Adipose tissue (tissue), 3 donors: ENCODE measurements around the gene VPS45. TPM values are rescaled to one million over a fixed set of nuclear protein-coding genes. Genes with fewer than 3 reads are reported as not detected.

Source experiments
- H3K27ac ChIP-seq: one replicate; pipeline ENCODE4 v1.5.1; 2013; ENCODE audit warnings: low read depth, low read length
- WGBS, 3 donors: extraction: QIAGEN DNeasy Blood & Tissue Kit; methylation state at CpG; one replicate each; pipeline ENCODE4 v1.1.7; 2013; 5-methylcytosine and 5-hydroxymethylcytosine counted together
- polyA plus RNA-seq, 3 donors: library from polyadenylated mRNA; stranded (reverse); fragments of 200-250 nt; gene quantifications; one replicate each; pipeline ENCODE4 v1.2.3, GENCODE V29; 2013
- donor health status: healthy with polysubstance abuse.
- donor health status: Bipolar disorder and iron deficiency.
- donor health status: healthy.

The VPS45 gene
- polyA plus RNA-seq, 3 donors, result 9.6 to 22.4 (median 21.3) TPM

DNA sequence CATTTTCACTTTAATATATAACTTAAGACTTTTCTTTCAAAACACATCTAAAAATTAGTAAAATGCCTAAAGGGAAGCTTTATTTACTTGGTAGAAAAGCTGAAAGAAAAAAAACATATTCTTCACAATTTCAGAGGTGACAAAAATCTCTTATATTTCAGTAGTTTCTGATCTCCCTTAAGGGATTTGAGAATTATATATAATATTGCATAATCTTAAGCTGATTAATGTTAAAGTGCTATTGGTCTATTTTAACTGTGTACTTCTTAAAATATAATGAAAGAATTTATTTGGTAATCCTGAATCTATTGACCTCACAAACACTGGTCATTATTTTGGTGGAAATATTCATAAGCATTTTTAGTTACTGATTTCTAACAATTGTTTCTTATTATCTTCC is 1.2 kb upstream of the VPS45 start:
- no peak overlapping the region for H3K27ac ChIP-seq

DNA sequence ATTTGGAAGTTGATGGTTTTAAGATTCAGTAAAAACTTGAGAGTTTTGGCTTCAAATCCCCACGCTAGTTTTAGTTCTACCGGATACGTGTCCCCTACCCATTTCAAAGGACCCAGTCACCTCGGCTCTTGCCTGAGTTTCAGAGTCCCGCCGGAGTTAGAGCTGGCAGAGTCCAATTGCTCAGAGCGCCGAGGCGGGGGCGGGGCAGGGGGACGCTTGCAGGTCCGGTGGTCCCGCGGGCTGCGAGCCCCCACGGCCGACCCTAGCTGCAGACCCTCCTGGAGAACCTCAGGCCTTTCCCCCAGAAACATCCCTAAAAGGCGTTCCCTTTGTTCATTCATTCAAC is 765 bp upstream of the VPS45 start:
- peak overlapping the region; percentile 45 for H3K27ac ChIP-seq
- 0 to 1% (median 0%) methylated on average over 18 of the region's 18 CpGs for WGBS, 3 donors

DNA sequence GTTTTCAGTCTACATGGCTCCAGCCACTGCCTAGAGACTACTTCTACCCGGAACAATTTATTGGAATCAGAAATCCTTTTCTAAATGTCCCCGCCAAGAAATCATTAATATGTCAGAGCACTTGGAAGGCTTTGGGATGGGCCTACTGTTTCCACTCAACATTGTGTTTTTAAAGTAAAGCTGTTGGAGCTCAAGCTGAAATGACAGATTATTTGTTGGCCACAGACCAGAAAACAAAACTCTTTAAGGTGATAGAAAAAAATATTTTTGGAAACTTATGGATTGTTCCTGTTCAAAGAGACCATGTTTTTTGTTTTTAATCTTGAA is 496 bp downstream of the VPS45 start:
- no peak overlapping the region for H3K27ac ChIP-seq
- 0 to 16% (median 7%) methylated on average over 2 of the region's 2 CpGs for WGBS, 3 donors

DNA sequence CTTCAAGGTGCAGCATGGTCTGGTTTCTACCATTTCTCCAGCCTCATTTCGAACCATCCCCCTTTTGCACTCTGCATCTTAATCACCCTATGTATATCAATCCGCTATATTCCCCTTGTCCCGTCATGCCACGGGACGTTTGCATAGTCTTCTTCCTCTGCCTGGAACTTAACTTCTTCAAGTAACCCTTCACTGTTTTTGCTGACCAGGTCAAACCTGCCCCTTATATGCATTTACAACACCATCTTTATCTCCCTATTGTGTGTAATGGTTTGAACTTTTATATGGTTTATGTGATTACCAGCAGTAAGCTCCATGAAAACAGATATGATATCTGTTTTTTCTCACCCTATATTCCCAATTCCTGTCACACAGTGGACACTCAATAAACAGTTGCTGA is 2.3 kb downstream of the VPS45 start:
- no peak overlapping the region for H3K27ac ChIP-seq
- WGBS, 3 donors, result 90 to 94% (median 93%) methylated on average over 5 of the region's 5 CpGs

DNA sequence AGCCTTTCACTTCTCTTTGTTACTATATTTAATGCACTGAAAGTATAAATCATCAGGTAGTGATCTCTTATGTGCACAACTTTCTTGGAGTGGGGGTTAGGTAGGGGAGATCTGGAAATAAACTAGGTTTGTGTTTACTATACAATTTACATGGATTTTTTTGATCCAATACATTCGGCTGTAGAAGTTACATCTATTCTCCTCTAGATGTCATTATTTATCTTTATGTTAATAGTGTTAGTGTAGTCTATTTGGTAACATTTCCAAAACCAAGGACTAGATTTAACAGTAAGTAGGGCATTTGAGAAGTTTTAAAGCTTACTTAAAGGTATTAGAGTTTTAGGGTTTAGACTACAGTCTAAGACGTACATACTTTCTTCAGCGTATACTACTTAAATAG is 5.4 kb downstream of the VPS45 start:
- WGBS, 3 donors, result 62 to 79% (median 62%) methylated on average over 3 of the region's 3 CpGs
- H3K27ac ChIP-seq, result no peak overlapping the region

DNA sequence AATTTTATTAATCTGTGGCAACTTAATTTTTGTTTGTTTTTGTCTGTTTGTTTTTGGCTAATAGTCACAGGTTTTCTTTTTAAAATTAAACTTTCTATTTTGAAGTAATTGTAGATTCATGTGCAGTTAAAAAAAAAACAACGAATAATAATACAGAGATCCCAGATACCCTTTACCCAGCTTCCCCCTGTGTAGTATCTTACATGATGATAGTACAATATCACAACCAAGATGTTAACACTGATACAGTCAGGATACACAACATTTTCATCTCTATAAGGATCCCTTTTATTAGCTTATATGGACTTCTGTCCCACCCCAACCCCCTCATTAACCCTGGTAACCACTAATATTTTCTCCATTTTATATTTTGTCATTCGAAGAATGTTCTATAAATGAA is 5.9 kb downstream of the VPS45 start:
- 87 to 93% (median 89%) methylated on average over 2 of the region's 2 CpGs for WGBS, 3 donors
- no peak overlapping the region for H3K27ac ChIP-seq

DNA sequence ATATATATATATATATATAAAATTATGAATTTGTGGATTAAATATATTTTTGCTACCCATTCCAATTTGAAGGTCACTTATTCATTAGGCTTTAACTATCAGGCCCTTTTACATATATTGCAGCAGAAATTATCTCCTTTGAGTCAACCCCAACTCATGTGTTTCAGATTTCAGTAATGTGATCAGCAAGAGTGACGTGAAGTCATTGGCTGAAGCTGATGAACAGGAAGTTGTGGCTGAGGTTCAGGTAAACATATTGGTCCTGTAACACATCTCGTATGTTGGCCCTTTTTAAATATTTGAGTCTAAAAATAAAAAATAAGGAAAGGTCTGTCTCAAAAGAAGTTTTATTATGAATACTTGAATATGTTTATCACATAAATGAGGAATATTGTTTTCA is 8.5 kb downstream of the VPS45 start:
- H3K27ac ChIP-seq, result no peak overlapping the region
- 81 to 89% (median 86%) methylated on average over 2 of the region's 2 CpGs for WGBS, 3 donors

DNA sequence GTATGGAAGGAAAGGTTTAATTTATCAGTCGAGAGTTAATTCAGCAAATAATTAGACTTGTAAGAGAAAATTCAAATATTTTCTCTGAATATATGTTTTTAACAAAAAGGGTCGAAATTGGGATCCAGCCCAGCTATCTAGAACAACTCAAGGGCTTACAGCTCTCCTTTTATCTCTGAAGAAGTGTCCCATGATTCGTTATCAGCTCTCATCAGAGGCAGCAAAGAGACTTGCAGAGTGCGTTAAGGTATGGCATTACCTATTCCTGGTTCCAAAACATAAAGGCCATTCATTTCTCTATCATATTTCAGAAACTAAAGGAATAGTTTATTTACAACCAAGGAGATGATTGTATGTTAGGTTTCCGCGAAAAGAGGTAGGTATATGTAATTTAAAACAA is 9.4 kb downstream of the VPS45 start:
- no peak overlapping the region for H3K27ac ChIP-seq
- 89 to 94% (median 93%) methylated on average over 6 of the region's 6 CpGs for WGBS, 3 donors

DNA sequence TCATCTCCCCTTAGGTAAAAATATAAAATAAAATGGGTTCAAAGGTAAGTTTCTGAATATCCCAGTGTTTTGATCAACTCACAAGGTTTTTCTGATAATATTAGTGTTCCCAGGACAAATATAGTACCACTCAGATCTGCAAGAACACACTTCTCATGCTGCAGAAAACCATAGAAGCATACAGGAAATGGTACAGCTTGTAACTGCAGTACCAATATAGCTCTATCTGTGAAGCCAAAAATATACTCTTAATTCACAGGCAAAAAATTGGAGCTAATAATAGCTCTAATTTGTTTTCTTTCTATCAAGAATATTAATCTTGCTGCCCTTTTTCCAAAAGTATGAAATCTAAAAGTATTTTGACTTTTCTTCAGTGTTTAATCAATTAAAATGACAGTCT is 13.2 kb downstream of the VPS45 start:
- no peak overlapping the region for H3K27ac ChIP-seq

DNA sequence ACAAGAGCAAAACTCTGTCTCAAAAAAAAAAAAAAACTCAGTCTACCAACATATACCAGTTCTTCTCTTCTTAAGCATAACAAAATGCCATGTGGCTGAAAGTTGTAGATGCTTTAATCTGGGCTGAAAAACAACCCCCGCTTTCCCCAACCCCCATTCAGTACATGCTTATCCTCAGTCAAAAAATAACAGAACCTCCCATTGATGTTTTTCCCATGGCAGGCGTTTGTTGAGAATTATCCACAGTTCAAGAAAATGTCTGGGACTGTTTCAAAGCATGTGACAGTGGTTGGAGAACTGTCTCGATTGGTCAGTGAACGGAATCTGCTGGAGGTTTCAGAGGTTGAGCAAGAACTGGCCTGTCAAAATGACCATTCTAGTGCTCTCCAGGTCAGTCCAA is 14.9 kb downstream of the VPS45 start:
- no peak overlapping the region for H3K27ac ChIP-seq

DNA sequence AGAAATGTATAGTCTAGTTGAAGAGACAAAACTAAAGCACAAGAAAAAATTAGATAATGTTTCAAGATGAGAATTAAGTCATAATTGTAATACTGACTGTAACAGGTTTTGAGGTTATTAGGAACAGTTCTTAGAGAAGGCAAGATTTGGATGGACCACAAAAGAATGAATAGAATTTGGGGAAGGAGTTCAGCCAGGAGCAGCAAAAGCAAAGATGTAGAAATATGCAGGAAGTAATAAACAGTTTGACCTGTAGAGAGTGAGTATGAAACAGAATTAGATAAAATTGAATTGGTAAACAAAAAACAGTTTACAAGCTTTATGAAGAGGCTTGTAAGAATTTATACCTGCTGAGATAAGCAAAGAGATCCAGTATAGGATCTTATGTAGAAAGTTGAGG is 16.3 kb downstream of the VPS45 start:
- no peak overlapping the region for H3K27ac ChIP-seq

More for the DNA sequence above, 14.9 kb downstream of the VPS45 start:
- 86 to 92% (median 88%) methylated on average over 4 of the region's 4 CpGs for WGBS, 3 donors

DNA sequence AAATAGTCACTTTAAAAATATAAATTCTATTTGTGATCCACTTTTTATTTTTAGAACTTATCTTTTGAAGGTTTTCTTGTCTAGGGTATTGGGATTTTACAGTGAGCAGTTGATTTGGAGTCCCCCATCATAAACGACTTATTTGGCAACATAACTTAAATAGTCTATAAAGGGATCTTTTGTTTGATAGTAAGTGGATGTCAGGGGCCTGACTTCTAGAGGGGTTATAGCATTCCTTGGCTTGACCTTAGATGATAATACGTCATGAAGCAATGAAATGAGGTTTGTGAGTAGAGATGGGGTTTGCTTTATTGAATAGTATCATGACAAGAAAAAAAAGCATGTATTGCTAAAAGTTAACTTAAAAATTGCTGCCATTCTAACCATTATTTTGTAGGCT is 17.8 kb downstream of the VPS45 start:
- 54 to 76% (median 63%) methylated on average over 2 of the region's 2 CpGs for WGBS, 3 donors
- no peak overlapping the region for H3K27ac ChIP-seq

DNA sequence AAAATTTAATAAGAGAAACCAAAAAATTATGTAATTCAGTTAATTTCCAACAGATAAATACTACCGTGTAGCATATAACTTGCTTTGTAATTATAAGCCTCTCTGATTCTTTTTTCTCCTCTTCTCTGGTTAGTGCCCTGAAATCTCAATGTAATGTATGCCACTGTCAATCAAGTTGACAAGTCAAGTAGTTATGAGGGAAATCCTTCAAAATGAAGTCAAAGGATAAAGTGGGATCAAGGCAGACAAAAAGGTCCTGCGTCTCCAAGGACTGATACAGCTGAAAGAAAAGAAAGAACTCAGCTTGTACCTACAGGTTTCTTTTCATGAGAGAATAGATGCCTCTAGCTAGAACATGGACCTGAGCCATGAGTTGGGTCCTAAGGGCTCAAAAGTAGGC is 19.8 kb downstream of the VPS45 start:
- 81 to 87% (median 87%) methylated on average over 2 of the region's 2 CpGs for WGBS, 3 donors
- no peak overlapping the region for H3K27ac ChIP-seq

DNA sequence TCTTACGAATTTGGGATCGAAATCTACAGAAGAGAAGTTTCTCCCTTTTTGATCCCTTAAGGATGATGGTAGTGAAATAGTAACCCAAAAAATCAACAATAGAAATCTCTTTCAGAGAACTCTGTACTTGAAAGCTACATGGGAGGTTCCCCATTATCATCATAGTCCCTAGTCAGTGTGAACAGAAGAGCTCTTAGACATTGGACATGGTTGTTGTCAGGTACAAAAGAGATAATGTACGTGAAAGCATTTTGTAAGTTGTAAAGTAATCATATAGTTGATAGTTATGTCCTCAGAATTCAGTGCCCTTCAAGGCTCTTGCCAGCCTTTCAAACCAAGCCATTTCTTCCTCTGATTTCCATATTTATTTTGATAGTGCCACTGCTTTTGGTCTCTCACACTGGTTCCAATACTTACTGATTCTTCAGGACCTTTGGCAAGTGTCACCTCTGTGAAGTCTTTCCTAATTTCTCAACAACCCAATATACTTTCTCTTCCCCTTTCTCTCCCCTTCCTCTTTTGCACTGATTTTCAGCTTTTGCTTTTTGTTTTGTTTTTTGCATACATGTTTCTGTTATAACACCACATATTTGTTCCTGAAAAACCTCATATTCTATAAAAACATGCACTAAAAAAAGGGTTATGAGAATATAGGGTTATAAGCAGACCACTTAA is 22.4 kb downstream of the VPS45 start:
- no peak overlapping the region for H3K27ac ChIP-seq
- 92 to 96% (median 93%) methylated on average over 3 of the region's 3 CpGs for WGBS, 3 donors

DNA sequence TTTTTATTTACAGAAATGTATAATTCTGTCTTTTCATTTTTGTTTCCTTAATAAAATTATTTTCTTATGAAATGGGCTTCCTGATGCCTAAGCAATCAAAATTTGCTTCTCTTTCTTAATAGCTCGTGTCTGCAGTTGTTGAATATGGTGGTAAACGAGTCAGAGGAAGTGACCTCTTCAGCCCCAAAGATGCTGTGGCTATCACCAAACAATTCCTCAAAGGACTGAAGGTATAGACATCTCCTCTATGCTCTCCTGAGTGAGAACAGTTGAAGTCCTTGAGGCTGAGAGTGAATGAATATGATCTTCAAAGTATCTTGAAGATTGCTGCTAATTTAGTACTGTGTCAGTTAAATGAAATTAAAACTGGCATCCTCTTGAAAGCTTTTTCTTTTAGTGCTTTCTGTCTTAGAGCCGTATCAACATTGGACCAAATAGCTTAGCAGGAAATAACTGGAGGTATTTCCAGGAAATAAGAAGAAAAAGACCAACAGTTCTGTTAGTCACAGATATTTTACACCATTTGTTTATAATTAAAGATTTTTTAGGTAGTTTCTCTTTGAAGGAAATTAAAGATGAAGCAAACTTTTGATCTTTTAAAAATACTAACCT is 24.7 kb downstream of the VPS45 start:
- H3K27ac ChIP-seq, result no peak overlapping the region
- WGBS, 3 donors, result 60 to 87% (median 61%) methylated on average over 3 of the region's 3 CpGs

DNA sequence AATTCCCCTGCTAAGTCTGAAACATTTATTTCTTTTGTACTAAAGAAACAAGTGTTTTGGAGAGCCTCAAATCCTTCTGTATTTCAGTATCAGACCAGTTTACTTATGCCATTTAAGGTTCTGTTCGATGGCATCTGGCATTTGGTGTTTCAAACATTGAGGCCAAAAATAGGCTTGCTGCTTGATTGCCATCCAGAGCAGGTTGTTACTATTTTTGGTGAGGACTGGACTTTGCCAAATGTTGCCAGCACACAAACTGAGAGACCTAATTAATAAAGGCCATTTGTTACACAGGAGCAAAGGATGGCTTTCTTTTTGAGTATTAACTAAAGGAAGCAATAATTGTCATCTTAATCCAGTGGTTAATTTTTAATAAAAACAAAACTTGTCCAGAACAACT is 26.2 kb downstream of the VPS45 start:
- H3K27ac ChIP-seq, result no peak overlapping the region
- WGBS, 3 donors, result 31 to 90% (median 89%) methylated on average over 1 of the region's 1 CpG

DNA sequence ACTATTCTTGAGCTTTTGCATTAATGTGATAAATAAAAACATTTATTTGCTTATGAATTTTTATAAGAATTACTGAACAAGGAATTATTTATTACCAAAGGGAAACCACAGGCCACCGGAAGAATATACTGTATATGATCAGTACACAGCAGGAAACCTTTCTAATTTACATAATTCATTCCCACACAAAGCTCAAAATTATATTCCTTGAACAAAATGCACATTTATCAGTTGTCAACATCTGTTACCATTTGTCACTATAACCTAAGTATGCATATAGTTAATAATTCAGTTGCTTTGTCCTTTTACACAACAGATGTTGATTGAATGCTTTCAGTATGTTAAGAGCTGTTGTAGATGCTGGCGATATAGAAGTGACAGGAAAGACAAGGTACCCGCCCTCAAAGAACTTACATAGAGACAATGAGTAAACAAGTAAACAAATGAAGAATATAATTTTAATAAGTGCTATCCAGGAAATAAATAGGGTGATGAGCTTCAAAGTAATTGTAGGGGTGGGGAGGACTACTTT is 27.2 kb downstream of the VPS45 start:
- no peak overlapping the region for H3K27ac ChIP-seq
- WGBS, 3 donors, result 78 to 95% (median 80%) methylated on average over 3 of the region's 3 CpGs

DNA sequence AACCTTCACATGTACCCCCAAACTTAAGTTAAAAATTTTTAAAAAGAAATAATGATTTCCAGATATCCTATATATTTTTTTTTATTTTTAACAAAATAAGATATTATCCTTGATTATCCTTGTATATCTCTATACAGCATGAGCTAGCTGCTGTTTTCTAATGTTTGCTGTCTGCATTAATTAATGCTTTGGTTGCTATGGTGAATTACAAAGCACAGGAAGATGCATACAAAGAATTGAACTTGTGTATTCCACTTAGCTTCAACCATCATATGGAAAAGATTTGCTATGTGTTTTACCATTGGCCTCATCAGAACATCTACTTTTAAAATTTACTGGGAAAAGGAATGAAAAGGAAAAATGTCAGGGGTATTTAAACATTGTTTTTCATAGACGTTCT is 35.4 kb downstream of the VPS45 start:
- WGBS, 3 donors, result 59 to 79% (median 68%) methylated on average over 1 of the region's 1 CpG
- H3K27ac ChIP-seq, result no peak overlapping the region

DNA sequence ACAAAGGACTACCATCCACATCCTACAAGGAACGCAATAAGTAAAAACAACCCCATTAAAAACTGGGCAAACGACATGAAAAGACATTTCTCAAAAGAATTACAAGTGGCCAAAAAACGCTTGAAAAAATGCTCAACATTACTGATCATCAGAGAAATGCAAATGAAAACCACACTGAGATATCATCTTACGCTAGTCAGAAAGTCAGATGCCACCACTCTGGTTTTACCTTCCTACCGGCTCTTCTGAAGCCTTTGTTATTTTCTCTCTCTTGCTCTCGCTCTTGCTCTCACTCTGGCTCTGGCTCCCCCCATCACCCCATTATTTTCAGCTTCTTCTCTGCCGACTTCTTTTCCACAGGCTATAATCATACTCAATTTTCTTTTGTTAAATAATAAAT is 38.8 kb downstream of the VPS45 start:
- 82 to 90% (median 88%) methylated on average over 7 of the region's 7 CpGs for WGBS, 3 donors
- H3K27ac ChIP-seq, result no peak overlapping the region

DNA sequence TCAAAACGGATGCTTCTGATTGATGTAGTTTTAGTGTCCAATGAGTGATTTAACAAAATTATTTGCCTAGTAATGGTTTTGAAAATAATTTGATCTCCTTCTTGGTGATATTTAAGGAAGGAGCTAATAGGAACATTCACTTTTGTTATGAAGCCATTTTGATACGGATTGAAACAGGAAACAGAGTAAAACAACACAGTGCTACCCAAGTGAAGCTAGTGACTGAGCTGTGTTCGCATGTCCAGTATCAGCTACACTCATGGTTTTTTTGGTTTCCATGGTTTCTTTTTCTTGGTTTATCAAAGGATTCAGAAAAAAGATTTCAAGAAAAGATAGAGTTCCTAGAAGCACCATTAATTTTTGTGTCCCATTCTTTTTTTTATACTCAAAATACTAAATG is 42.0 kb downstream of the VPS45 start:
- no peak overlapping the region for H3K27ac ChIP-seq
- 55 to 81% (median 60%) methylated on average over 3 of the region's 3 CpGs for WGBS, 3 donors

DNA sequence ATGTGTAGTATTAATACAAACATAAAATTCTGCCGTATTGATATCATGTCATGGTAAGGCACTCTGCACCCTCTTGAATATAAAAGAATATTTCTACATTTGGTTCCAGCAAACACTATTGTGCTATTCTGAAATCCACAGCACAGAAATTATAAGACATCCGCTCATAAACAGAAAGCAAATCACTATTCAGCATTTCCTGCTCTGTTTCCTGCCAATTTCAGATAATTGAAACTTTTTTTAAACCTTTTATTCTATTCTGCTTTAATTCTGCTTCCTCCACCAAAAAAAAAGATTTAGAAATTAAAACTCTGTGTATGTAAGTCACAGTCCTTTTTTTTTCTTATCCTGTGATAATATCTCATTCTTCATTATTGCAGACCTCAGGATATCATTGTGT is 42.5 kb downstream of the VPS45 start:
- H3K27ac ChIP-seq, result no peak overlapping the region
- WGBS, 3 donors, result 41 to 78% (median 49%) methylated on average over 2 of the region's 2 CpGs
